Measurements from ENCODE around the gene SCARF2.

The SCARF2 gene, protein sequence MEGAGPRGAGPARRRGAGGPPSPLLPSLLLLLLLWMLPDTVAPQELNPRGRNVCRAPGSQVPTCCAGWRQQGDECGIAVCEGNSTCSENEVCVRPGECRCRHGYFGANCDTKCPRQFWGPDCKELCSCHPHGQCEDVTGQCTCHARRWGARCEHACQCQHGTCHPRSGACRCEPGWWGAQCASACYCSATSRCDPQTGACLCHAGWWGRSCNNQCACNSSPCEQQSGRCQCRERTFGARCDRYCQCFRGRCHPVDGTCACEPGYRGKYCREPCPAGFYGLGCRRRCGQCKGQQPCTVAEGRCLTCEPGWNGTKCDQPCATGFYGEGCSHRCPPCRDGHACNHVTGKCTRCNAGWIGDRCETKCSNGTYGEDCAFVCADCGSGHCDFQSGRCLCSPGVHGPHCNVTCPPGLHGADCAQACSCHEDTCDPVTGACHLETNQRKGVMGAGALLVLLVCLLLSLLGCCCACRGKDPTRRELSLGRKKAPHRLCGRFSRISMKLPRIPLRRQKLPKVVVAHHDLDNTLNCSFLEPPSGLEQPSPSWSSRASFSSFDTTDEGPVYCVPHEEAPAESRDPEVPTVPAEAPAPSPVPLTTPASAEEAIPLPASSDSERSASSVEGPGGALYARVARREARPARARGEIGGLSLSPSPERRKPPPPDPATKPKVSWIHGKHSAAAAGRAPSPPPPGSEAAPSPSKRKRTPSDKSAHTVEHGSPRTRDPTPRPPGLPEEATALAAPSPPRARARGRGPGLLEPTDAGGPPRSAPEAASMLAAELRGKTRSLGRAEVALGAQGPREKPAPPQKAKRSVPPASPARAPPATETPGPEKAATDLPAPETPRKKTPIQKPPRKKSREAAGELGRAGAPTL

DNA sequence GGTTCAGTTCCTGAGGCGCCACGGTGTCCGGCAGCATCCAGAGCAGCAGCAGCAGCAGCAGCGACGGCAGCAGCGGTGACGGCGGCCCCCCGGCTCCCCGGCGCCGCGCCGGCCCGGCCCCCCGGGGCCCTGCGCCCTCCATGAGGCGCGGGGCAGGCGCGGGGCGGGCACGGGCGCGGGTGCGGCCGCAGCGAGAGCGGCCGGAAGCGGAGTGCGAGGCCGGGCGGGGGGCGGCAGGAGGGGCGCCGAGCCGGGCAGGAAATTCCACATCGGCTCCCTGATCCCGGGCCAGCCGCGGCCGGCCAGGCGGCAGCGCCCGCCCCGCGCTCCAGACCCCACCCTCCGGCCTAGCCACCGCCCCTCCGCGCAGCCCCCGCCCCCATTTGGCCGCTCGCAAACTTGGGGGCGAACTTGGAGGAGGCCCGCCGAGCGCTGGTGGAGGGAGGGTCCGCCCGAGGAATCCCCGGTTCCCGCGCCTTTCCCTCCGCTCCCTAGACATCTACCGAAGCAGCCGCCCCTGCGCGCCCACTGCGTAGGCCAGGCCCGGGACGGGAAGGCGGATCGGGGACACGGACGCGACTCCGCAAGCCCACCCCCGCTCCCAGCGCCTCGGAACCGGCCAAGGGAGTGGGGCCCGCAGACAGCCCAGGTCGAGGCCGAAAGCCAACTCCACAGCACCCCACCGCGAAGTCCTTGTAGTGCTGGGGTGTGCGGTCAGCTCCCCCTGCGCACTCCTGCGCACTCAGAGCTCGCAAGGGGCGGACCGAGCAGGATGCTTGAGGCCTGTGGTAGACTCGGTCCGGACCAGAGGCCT is at the start of gene SCARF2:
Gene SCARF2 (minus strand): TSS at position 213 of the 814 bp plus-strand sequence. CDS start 71 bp downstream, at position 142.
- H3K27ac ChIP-seq (ENCODE audit: extremely low read depth, low read depth, low read length) = peak within 1 kb of the TSS; percentile 51; the same call in 1 of the 2 replicates
- H3K4me3 ChIP-seq (ENCODE audit: low read depth, low read length) = peak within 1 kb of the TSS; percentile 80
- TF ChIP-seq, protein P1, sequence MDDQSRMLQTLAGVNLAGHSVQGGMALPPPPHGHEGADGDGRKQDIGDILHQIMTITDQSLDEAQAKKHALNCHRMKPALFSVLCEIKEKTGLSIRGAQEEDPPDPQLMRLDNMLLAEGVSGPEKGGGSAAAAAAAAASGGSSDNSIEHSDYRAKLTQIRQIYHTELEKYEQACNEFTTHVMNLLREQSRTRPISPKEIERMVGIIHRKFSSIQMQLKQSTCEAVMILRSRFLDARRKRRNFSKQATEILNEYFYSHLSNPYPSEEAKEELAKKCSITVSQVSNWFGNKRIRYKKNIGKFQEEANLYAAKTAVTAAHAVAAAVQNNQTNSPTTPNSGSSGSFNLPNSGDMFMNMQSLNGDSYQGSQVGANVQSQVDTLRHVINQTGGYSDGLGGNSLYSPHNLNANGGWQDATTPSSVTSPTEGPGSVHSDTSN (CRISPR knock-in tag; IDR thresholded peaks at IDR 0.05) = 0 out of 2 replicates have a peak, but pooled peaks have one; percentile 23
- TF ChIP-seq KLF8 (tag by site-specific recombination; IDR thresholded peaks at IDR 0.05) (no peak), KLF9 (tag by site-specific recombination; IDR thresholded peaks at IDR 0.05; ENCODE audit: low read depth) (0 out of 2 replicates have a peak, but pooled peaks have one; percentile 15), SP2 (tag by site-specific recombination; IDR thresholded peaks at IDR 0.05) (0 out of 2 replicates have a peak, but pooled peaks have one; percentile 4), ZNF423 (tag by site-specific recombination; IDR thresholded peaks at IDR 0.05) (no peak), KLF1 (tag by site-specific recombination; IDR thresholded peaks at IDR 0.05) (0 out of 2 replicates have a peak, but pooled peaks have one; percentile 22), ZNF707 (tag by site-specific recombination; IDR thresholded peaks at IDR 0.05) (no peak)
- TF ChIP-seq, protein P2, sequence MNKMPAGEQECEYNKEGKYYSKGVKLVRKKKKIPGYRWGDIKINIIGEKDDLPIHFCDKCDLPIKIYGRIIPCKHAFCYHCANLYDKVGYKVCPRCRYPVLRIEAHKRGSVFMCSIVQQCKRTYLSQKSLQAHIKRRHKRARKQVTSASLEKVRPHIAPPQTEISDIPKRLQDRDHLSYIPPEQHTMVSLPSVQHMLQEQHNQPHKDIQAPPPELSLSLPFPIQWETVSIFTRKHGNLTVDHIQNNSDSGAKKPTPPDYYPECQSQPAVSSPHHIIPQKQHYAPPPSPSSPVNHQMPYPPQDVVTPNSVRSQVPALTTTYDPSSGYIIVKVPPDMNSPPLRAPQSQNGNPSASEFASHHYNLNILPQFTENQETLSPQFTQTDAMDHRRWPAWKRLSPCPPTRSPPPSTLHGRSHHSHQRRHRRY (tag by site-specific recombination; IDR thresholded peaks at IDR 0.05) = no peak
- ChIA-PET CTCF (interaction anchor here (0.8 to 1.1 kb wide), 3 partner anchors 10 to 20 kb away, joined by 3 to 4 read pairs (median 3); no protein-coding TSS in a partner anchor), POLR2A (interaction anchor here (0.7 kb wide), 1 partner anchor 18 kb away, joined by 4 read pairs; no protein-coding TSS in a partner anchor)
- no peaks in the 10 kb centered on the region for H3K4me1 ChIP-seq (ENCODE audit: control insufficient read depth, insufficient read depth, low read length)
- H3K9me3 ChIP-seq (ENCODE audit: control insufficient read depth, insufficient read depth, low read depth, low read length) = no peaks in the 10 kb centered on the region
- peaks cover 0 to 35% of the 10 kb centered on the region in 2 experiments; a peak in 1 of 3 replicates for H3K36me3 ChIP-seq (ENCODE audit: control insufficient read depth in 2 of 2, insufficient read depth in 1 of 2, low read length in 2 of 2)

DNA sequence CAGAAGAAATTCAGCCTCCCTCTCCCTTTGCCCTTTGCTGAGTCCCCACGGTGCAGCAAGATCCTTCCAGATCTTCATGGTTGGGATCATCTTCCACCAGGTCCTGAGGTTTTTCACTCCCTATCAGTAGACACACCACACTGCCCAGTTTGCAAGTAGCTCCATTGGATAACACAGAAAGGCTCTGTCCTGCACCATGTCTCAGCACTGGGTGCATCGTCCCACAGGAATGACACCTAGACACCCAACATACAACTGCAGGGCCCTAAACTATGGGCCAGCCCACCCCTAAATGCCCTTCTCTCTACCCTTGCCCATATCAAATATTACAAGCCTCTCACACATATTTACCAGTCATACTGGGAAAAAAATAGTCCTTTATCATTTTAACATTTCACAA is 48.6 kb upstream of the SCARF2 start:
- Histone ChIP-seq H3K4me3 (ENCODE audit: low read depth, low read length) (no peak overlapping the region), H3K4me1 (ENCODE audit: control insufficient read depth, insufficient read depth, low read length) (no peaks in the 10 kb centered on the region), H3K36me3 (ENCODE audit: control insufficient read depth in 2 of 2, insufficient read depth in 1 of 2, low read length in 2 of 2) (peaks cover 11 to 72% of the 10 kb centered on the region in 2 experiments; a peak in 2 of 3 replicates), H3K9me3 (ENCODE audit: control insufficient read depth, insufficient read depth, low read depth, low read length) (no peaks in the 10 kb centered on the region), H3K27ac (ENCODE audit: extremely low read depth, low read depth, low read length) (no peak overlapping the region)
- TF ChIP-seq, protein P3, sequence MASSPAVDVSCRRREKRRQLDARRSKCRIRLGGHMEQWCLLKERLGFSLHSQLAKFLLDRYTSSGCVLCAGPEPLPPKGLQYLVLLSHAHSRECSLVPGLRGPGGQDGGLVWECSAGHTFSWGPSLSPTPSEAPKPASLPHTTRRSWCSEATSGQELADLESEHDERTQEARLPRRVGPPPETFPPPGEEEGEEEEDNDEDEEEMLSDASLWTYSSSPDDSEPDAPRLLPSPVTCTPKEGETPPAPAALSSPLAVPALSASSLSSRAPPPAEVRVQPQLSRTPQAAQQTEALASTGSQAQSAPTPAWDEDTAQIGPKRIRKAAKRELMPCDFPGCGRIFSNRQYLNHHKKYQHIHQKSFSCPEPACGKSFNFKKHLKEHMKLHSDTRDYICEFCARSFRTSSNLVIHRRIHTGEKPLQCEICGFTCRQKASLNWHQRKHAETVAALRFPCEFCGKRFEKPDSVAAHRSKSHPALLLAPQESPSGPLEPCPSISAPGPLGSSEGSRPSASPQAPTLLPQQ (tag by site-specific recombination; IDR thresholded peaks at IDR 0.05) = no peak
- TF ChIP-seq HOXA7 (CRISPR knock-in tag; IDR thresholded peaks at IDR 0.05; ENCODE audit: borderline replicate concordance) = no peak
- POLR2A ChIA-PET = no interaction called here
- CTCF ChIA-PET = interaction anchor here (0.6 to 1.3 kb wide), 2 partner anchors 21 to 78 kb away, joined by 3 to 4 read pairs; partner anchors contain the start of gene MED15

DNA sequence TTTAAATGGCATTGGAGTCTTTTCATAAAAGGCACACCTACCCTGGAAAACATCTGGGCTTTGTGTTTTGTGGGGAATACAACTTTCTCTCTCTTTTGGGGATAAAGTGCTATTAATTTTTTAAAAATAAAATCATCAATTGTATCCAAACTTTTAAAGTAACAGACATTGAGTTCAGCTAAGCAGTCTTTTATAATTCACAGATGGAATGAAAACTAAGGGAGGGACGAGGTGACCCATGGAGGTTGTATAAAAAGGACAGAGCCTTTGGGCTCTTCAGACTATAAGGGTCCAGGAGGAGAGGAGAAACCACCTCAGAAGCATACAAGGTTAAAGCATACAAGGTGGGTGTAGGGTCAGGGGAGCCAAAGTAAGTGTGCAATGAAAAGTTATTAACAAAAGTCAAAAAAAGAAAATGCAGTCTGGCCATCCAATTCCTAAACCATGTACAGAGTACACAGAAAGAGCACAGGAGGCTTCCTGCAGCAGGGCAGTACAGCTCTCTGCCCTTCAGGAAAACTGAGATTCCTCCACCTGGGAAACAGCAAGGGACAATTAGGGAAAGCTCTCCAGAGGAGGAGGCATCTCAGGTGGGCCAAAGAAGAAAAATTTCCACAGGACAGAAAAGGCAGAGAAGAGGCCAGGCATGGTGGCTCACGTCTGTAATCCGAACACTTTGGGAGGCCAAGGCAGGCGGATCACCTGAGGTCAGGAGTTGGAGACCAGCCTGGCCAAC is 47.5 kb upstream of the SCARF2 start:
- H3K4me1 ChIP-seq (ENCODE audit: control insufficient read depth, insufficient read depth, low read length) = no peaks in the 10 kb centered on the region
- ChIA-PET POLR2A (interaction anchor here (1.2 kb wide), 1 partner anchor 27 kb away, joined by 4 read pairs; no protein-coding TSS in a partner anchor), CTCF (interaction anchor here (0.5 kb wide), 1 partner anchor 80 kb away, joined by 5 read pairs; no protein-coding TSS in a partner anchor)
- H3K9me3 ChIP-seq (ENCODE audit: control insufficient read depth, insufficient read depth, low read depth, low read length) = no peaks in the 10 kb centered on the region
- no peak overlapping the region for H3K27ac ChIP-seq (ENCODE audit: extremely low read depth, low read depth, low read length)
- peaks cover 13 to 65% of the 10 kb centered on the region in 2 experiments; a peak in 2 of 3 replicates for H3K36me3 ChIP-seq (ENCODE audit: control insufficient read depth in 2 of 2, insufficient read depth in 1 of 2, low read length in 2 of 2)
- H3K4me3 ChIP-seq (ENCODE audit: low read depth, low read length) = no peak overlapping the region
- TF ChIP-seq ZNF350 (tag by site-specific recombination; IDR thresholded peaks at IDR 0.05) (no peak), SP7 (tag by site-specific recombination; IDR thresholded peaks at IDR 0.05) (no peak), ZNF335 (tag by site-specific recombination; conservative IDR thresholded peaks at IDR 0.05) (no peak), ZNF548 (tag by site-specific recombination; IDR thresholded peaks at IDR 0.05) (no peak), ZNF138 (tag by site-specific recombination; IDR thresholded peaks at IDR 0.05; ENCODE audit: borderline replicate concordance) (no peak), ZNF266 (tag by site-specific recombination; IDR thresholded peaks at IDR 0.05; ENCODE audit: low read depth) (no peak), ZNF776 (tag by site-specific recombination; IDR thresholded peaks at IDR 0.05; ENCODE audit: borderline replicate concordance) (no peak), ZNF626 (tag by site-specific recombination; IDR thresholded peaks at IDR 0.05) (no peak), ZNF792 (tag by site-specific recombination; IDR thresholded peaks at IDR 0.05) (no peak), ZNF211 (tag by site-specific recombination; IDR thresholded peaks at IDR 0.05; ENCODE audit: low read depth) (no peak)
- TF ChIP-seq, protein P4, sequence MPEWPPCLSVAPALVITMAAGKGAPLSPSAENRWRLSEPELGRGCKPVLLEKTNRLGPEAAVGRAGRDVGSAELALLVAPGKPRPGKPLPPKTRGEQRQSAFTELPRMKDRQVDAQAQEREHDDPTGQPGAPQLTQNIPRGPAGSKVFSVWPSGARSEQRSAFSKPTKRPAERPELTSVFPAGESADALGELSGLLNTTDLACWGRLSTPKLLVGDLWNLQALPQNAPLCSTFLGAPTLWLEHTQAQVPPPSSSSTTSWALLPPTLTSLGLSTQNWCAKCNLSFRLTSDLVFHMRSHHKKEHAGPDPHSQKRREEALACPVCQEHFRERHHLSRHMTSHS (tag by site-specific recombination; IDR thresholded peaks at IDR 0.05) = no peak

Data from HEK293 (cell line).